Psoas muscle (tissue), 8 donors: ENCODE data around the gene ASTN2. TPM values are rescaled to one million over a fixed set of nuclear protein-coding genes. Genes with fewer than 3 reads are reported as not detected.
A peak's percentile ranks its signal among the peaks of the same experiment; 100 is the strongest.

Source experiments
- ATAC-seq, 4 donors: fragments of 200-7000 bp; cut with Tn5 transposase; one replicate each; pipeline ENCODE4 v1.9.1; 2020; ENCODE audit warnings: moderate library complexity in 3 of 4, mild to moderate bottlenecking in 2 of 4
- DNase-seq, 2 donors: peaks; one replicate each; pipeline ENCODE4 v3.0.0-alpha.2; 2020
- H3K27ac ChIP-seq: fragments of 200-600 bp; one replicate; pipeline ENCODE4 v1.8.0; 2022
- H3K27me3 ChIP-seq, 3 donors: fragments of 200-600 bp in 1 of 3; one replicate each; pipeline versions ENCODE4 v1.6.1 to v1.8.0; 2013 to 2022; ENCODE audit warnings: low read length in 2 of 3, mild to moderate bottlenecking in 2 of 3, moderate library complexity in 1 of 3; ENCODE audit not compliant: insufficient read depth in 3 of 3
- H3K36me3 ChIP-seq, 2 donors: fragments of 200-600 bp in 1 of 2; one replicate each; pipeline versions ENCODE4 v1.6.1 to v1.8.0; 2013 to 2022; ENCODE audit warnings: low read depth in 1 of 2, mild to moderate bottlenecking in 1 of 2, moderate library complexity in 1 of 2; ENCODE audit not compliant: insufficient read depth in 1 of 2
- H3K4me1 ChIP-seq: fragments of 200-600 bp; one replicate; pipeline ENCODE4 v1.8.0; 2022
- H3K4me3 ChIP-seq: fragments of 200-600 bp; one replicate; pipeline ENCODE4 v1.8.0; 2022; ENCODE audit warnings: mild to moderate bottlenecking
- H3K9me3 ChIP-seq: fragments of 200-600 bp; one replicate; pipeline ENCODE4 v1.8.0; 2022
- WGBS, 3 donors: extraction: QIAGEN DNeasy Blood & Tissue Kit; methylation state at CpG; one replicate each; pipeline versions ENCODE4 v1.1.6 to v1.1.7; 2013; 5-methylcytosine and 5-hydroxymethylcytosine counted together
- intact Hi-C, 2 donors: fragments of 100-400 bp; cut with DNase I; formaldehyde crosslinking; loops; one replicate each; pipeline versions ENCODE4 v1.11.0 to v1.14.2; 2022
- polyA plus RNA-seq, 3 donors: library from polyadenylated mRNA; stranded (reverse); fragments of 200-250 nt; gene quantifications; one replicate each; pipeline ENCODE4 v1.2.3, GENCODE V29; 2013
- total RNA-seq, 4 donors: library from RNA; stranded (reverse); fragmentation: NEBNext Ultra II Directional in 2 of 4; extraction: Animal tissue kit (Norgen Biotek cat#: 25700) in 2 of 4; gene quantifications; one replicate each; pipeline versions ENCODE4 v1.2.1 to v1.2.4, GENCODE V29; 2021 to 2023
- TF ChIP-seq, protein P1 (sequence below): fragments of 200-600 bp; IDR thresholded peaks from one replicate; pipeline ENCODE4 v1.8.0; 2022; ENCODE audit warnings: antibody characterized with exemption
- donor health status: healthy with polysubstance abuse.
- donor health status: DM: no; HTN: no; CAD: no; lungs with moderate emphysema.
- donor health status: Bipolar disorder and iron deficiency.
- donor health status: healthy.
- donor health status: DM: yes; HTN: yes; CAD: no.
- donor health status: DM: no; HTN: no; CAD: no.
- donor health status: DM: no; HTN: no; CAD: no.
- donor health status: DM: yes; HTN: yes; CAD: no.

The ASTN2 gene
- total and polyA plus RNA-seq, 7 donors = 2.0 to 10.3 (median 3.3) TPM

GRCh38 chr9:117418111-117418510 is 3.3 kb upstream of the ASTN2 start:
- no peaks in the 10 kb centered on the region for H3K36me3 ChIP-seq
- H3K27ac ChIP-seq = no peak overlapping the region
- peaks cover 6 to 75% (median 13%) of the 10 kb centered on the region in 3 donors for H3K27me3 ChIP-seq
- TF ChIP-seq, protein P1, sequence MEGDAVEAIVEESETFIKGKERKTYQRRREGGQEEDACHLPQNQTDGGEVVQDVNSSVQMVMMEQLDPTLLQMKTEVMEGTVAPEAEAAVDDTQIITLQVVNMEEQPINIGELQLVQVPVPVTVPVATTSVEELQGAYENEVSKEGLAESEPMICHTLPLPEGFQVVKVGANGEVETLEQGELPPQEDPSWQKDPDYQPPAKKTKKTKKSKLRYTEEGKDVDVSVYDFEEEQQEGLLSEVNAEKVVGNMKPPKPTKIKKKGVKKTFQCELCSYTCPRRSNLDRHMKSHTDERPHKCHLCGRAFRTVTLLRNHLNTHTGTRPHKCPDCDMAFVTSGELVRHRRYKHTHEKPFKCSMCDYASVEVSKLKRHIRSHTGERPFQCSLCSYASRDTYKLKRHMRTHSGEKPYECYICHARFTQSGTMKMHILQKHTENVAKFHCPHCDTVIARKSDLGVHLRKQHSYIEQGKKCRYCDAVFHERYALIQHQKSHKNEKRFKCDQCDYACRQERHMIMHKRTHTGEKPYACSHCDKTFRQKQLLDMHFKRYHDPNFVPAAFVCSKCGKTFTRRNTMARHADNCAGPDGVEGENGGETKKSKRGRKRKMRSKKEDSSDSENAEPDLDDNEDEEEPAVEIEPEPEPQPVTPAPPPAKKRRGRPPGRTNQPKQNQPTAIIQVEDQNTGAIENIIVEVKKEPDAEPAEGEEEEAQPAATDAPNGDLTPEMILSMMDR = no peak
- no peak overlapping the region for H3K4me3 ChIP-seq
- WGBS, 3 donors = 41 to 52% (median 45%) methylated on average over 1 of the region's 1 CpG
- intact Hi-C loops = loop anchor here in 1 of 2 donors (10.0 kb wide), 1 partner anchor 343 kb away; no protein-coding TSS in a partner anchor
- no peak for DNase-seq
- H3K4me1 ChIP-seq = no peaks in the 10 kb centered on the region
- H3K9me3 ChIP-seq = no peaks in the 10 kb centered on the region
- ATAC-seq = no peak

DNA sequence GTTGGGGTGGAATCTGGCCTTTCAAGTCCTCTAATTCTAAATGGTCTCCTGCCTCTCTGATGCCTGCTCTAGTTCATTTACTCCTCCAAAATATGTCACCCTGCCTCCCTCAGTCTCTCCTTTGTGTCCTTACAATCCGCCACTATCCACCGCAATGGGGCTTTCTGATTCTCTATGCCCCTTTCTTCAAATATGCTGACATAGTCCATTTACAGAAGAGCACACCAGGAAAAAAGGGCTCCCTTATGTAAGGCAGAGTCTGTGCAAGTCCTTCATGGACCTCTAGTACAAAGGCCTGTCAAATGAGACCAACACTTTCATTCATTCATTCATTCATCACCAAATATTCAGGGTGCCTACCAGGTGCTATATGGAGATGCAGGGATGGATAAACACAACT is 2.0 kb upstream of the ASTN2 start:
- DNase-seq = no peak
- H3K27ac ChIP-seq = no peak overlapping the region
- intact Hi-C loops = loop anchor here in 1 of 2 donors (10.0 kb wide), 1 partner anchor 342 kb away; no protein-coding TSS in a partner anchor
- TF ChIP-seq, protein P1 = no peak
- H3K36me3 ChIP-seq = no peaks in the 10 kb centered on the region
- no peaks in the 10 kb centered on the region for H3K9me3 ChIP-seq
- WGBS, 3 donors = 82 to 98% (median 85%) methylated on average over 2 of the region's 2 CpGs
- no peak overlapping the region for H3K4me3 ChIP-seq
- no peak for ATAC-seq
- H3K27me3 ChIP-seq = peaks cover 6 to 82% (median 13%) of the 10 kb centered on the region in 3 donors
- no peaks in the 10 kb centered on the region for H3K4me1 ChIP-seq

- WGBS, 3 donors = 1 to 7% (median 4%) methylated on average over 13 of the region's 13 CpGs
- H3K36me3 ChIP-seq = no peaks in the 10 kb centered on the region
- DNase-seq (no peak), ATAC-seq (no peak)
- intact Hi-C loops = loop anchor here in 1 of 2 donors (10.0 kb wide), 1 partner anchor 341 kb away; no protein-coding TSS in a partner anchor
- peaks cover 6 to 74% (median 13%) of the 10 kb centered on the region in 3 donors for H3K27me3 ChIP-seq
- no peaks in the 10 kb centered on the region for H3K9me3 ChIP-seq
- no peaks in the 10 kb centered on the region for H3K4me1 ChIP-seq
- TF ChIP-seq, protein P1 = no peak
- H3K27ac ChIP-seq = no peak overlapping the region
- H3K4me3 ChIP-seq = peak overlapping the region; percentile 66
Observed at GRCh38 chr9:117415358-117415914, 579 bp upstream of the ASTN2 start.

DNA sequence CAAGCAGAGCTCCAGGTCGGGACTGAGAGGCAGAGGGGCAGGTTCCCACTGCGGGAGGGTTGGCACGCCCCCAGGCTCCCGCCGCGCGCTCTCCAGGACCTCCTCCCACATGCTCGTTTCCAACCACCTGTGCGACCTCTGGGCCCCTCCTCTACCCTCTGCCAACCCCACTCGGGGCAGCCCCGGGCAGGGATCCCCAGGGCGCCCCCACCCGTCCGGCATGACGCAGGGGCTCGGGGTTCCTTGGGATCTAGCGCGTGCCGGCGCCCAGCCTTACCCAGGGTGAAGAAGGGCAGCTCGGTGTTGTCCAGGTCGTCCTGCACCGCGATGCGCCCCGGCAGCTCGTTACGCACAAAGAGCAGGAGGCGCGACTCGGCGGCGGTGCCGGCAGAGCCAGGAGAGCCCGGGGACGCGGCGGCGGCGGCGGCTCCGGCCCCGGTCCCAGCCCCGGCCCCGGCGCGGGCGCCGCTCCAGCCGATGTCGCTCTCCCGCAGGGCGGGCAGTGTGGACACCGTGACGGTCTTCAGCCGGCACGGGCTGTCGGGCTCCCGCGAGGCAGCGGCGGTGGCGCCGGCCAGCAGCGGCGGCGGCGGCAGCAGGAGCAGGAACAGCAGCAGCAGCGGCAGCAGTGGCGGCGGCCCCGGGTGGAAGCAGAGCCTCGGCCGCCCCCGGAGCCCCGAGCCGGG is 494 bp downstream of the ASTN2 start:
- Histone ChIP-seq H3K4me1 (no peaks in the 10 kb centered on the region), H3K9me3 (no peaks in the 10 kb centered on the region), H3K27ac (no peak overlapping the region), H3K4me3 (peak overlapping the region; percentile 66), H3K27me3 (peaks cover 9 to 68% (median 13%) of the 10 kb centered on the region in 3 donors), H3K36me3 (no peaks in the 10 kb centered on the region)
- 0 to 1% (median 1%) methylated on average over 55 to 77 of the region's 77 CpGs for WGBS, 3 donors
- DNase-seq (peak; percentile 25 to 62), ATAC-seq (peak; percentile 34 to 66 (median 47))
- intact Hi-C loops = loop anchor here (5.0 to 10.0 kb wide), 2 partner anchors 340 to 677 kb away; no protein-coding TSS in a partner anchor
- TF ChIP-seq, protein P1 = no peak
